HepG2 (cell line): ENCODE data around the gene TXN. TPM values are rescaled to one million over a fixed set of nuclear protein-coding genes. Genes with fewer than 3 reads are reported as not detected.

ENCODE experiments used
- NPAS2 ChIP-seq: sonication (generic); formaldehyde crosslinking; IDR thresholded peaks from 2 replicates; pipeline ENCODE4 v1.8.0; 2022; ENCODE audit warnings: mild to moderate bottlenecking, missing genetic modification reagents, borderline replicate concordance
- PCBP2 ChIP-seq: fragments of 200-400 bp; formaldehyde crosslinking; optimal IDR thresholded peaks from 2 replicates; pipeline ENCODE3; 2018; ENCODE audit warnings: low read length, low read depth; ENCODE audit not compliant: poor library complexity, severe bottlenecking
- SATB2 ChIP-seq: sonication (generic); formaldehyde crosslinking; IDR thresholded peaks from 2 replicates; pipeline ENCODE4 v1.5.0; 2020; ENCODE audit warnings: missing genetic modification reagents
- ZNF224 ChIP-seq: sonication (generic); formaldehyde crosslinking; IDR thresholded peaks from 2 replicates; pipeline ENCODE4 v1.5.0; 2020; ENCODE audit warnings: mild to moderate bottlenecking, missing genetic modification reagents
- ZNF460 ChIP-seq: sonication (generic); formaldehyde crosslinking; IDR thresholded peaks from 2 replicates; pipeline ENCODE4 v1.5.1; 2020; ENCODE audit warnings: missing genetic modification reagents, mild to moderate bottlenecking, borderline replicate concordance
- ZNF891 ChIP-seq: sonication (generic); formaldehyde crosslinking; IDR thresholded peaks from 2 replicates; pipeline ENCODE4 v1.5.0; 2020; ENCODE audit warnings: mild to moderate bottlenecking, missing genetic modification reagents
- polyA plus RNA-seq, 8 experiments: library from polyadenylated mRNA; depleted of rRNA in 3 of 8; stranded (reverse) in 7 of 8; unstranded in 1 of 8; fragments of >200 nt; fragmentation: Illumina TruSeq in 4 of 8; extraction: Trizol in 4 of 8; gene quantifications; 2 replicates each; pipeline versions ENCODE4 v1.2.1 to v1.2.3, GENCODE V29; 2011 to 2016; ENCODE audit warnings: low read depth in 4 of 8, missing spikeins in 1 of 8, mixed read lengths in 1 of 8; ENCODE audit not compliant: insufficient read depth in 1 of 8
- total RNA-seq, 5 experiments: library from RNA; depleted of rRNA; stranded (reverse); fragments of >200 nt; fragmentation: Illumina TruSeq; extraction: Trizol; gene quantifications; 2 replicates each; pipeline ENCODE4 v1.2.3, GENCODE V29; 2016; ENCODE audit warnings: low read depth in 1 of 5
- TF ChIP-seq, protein P1 (sequence below): sonication (generic); formaldehyde crosslinking; IDR thresholded peaks from 2 replicates; pipeline ENCODE4 v1.5.1; 2020; ENCODE audit warnings: missing genetic modification reagents, mild to moderate bottlenecking, borderline replicate concordance
- TF ChIP-seq, protein P2 (sequence below): sonication (generic); formaldehyde crosslinking; IDR thresholded peaks from one replicate; pipeline ENCODE4 v1.5.1; 2020; ENCODE audit warnings: mild to moderate bottlenecking, missing genetic modification reagents; ENCODE audit errors: not compliant biosample characterization
- TF ChIP-seq, protein P3 (sequence below): sonication (generic); formaldehyde crosslinking; IDR thresholded peaks from 2 replicates; pipeline ENCODE4 v1.5.1; 2020; ENCODE audit warnings: mild to moderate bottlenecking, missing genetic modification reagents
- TF ChIP-seq, protein P4 (sequence below), 2 experiments: sonication (generic) in 1 of 2; formaldehyde crosslinking in 1 of 2; IDR thresholded peaks; 2 replicates each; pipeline versions ENCODE4 v1.4.0 to v1.6.1; 2018 to 2020; ENCODE audit warnings: missing genetic modification reagents in 2 of 2, borderline replicate concordance in 1 of 2, low read depth in 1 of 2, mild to moderate bottlenecking in 1 of 2, missing biosample characterization in 1 of 2

TXN gene
- total and polyA plus RNA-seq, 2 of the 13 experiments (the other 11 are each of a cell fraction or from before 2014, with no cell fraction given) = 364 to 470 TPM

DNA sequence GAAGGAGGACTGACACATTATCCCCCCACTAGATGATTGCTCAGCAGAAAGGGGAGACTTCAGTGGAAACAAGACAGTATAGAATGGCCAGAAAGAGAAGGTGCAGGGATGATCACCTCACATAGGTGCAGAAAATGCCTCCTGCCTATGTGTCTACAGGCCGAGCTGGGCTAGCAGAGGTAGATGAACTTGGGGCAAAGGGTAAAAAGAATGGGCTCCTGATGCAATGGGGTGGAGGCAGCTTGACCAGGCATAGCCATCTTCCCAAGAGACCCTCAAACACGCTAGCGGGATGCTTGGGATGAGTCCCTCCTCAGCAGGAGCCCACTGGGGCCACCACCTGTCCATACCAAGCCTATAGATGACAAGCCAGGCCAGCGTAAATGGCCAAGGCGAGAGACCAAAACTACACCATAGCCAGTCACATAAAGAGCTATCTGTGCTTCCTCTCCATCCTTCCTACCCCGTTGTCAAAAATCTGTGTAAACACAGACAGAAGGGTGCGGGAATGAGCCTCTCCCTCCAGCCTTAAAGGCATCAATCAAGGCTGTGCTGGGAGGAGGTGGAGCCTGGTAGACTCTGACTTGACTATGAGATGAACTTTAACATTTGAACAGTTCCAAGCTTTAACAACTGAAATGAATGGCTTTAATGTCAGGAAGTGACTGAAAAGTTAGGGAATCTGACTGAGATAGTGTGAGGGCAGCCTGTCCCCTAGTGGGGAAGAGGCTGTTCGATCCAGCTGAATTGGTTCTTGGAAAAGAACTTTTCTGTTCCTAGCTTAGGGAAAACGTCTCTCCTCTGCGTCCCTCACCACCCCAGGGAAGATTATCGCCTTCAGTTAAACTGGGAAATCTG, 58.7 kb downstream of the TXN start (continued):
- TF ChIP-seq ZNF224 (CRISPR knock-in tag) (no peak), PCBP2 (no peak), SATB2 (CRISPR knock-in tag) (no peak), ZNF891 (no peak), NPAS2 (no peak), ZNF460 (no peak)
- TF ChIP-seq, protein P1, sequence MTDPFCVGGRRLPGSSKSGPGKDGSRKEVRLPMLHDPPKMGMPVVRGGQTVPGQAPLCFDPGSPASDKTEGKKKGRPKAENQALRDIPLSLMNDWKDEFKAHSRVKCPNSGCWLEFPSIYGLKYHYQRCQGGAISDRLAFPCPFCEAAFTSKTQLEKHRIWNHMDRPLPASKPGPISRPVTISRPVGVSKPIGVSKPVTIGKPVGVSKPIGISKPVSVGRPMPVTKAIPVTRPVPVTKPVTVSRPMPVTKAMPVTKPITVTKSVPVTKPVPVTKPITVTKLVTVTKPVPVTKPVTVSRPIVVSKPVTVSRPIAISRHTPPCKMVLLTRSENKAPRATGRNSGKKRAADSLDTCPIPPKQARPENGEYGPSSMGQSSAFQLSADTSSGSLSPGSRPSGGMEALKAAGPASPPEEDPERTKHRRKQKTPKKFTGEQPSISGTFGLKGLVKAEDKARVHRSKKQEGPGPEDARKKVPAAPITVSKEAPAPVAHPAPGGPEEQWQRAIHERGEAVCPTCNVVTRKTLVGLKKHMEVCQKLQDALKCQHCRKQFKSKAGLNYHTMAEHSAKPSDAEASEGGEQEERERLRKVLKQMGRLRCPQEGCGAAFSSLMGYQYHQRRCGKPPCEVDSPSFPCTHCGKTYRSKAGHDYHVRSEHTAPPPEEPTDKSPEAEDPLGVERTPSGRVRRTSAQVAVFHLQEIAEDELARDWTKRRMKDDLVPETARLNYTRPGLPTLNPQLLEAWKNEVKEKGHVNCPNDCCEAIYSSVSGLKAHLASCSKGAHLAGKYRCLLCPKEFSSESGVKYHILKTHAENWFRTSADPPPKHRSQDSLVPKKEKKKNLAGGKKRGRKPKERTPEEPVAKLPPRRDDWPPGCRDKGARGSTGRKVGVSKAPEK (CRISPR knock-in tag) = no peak
- TF ChIP-seq, protein P2, sequence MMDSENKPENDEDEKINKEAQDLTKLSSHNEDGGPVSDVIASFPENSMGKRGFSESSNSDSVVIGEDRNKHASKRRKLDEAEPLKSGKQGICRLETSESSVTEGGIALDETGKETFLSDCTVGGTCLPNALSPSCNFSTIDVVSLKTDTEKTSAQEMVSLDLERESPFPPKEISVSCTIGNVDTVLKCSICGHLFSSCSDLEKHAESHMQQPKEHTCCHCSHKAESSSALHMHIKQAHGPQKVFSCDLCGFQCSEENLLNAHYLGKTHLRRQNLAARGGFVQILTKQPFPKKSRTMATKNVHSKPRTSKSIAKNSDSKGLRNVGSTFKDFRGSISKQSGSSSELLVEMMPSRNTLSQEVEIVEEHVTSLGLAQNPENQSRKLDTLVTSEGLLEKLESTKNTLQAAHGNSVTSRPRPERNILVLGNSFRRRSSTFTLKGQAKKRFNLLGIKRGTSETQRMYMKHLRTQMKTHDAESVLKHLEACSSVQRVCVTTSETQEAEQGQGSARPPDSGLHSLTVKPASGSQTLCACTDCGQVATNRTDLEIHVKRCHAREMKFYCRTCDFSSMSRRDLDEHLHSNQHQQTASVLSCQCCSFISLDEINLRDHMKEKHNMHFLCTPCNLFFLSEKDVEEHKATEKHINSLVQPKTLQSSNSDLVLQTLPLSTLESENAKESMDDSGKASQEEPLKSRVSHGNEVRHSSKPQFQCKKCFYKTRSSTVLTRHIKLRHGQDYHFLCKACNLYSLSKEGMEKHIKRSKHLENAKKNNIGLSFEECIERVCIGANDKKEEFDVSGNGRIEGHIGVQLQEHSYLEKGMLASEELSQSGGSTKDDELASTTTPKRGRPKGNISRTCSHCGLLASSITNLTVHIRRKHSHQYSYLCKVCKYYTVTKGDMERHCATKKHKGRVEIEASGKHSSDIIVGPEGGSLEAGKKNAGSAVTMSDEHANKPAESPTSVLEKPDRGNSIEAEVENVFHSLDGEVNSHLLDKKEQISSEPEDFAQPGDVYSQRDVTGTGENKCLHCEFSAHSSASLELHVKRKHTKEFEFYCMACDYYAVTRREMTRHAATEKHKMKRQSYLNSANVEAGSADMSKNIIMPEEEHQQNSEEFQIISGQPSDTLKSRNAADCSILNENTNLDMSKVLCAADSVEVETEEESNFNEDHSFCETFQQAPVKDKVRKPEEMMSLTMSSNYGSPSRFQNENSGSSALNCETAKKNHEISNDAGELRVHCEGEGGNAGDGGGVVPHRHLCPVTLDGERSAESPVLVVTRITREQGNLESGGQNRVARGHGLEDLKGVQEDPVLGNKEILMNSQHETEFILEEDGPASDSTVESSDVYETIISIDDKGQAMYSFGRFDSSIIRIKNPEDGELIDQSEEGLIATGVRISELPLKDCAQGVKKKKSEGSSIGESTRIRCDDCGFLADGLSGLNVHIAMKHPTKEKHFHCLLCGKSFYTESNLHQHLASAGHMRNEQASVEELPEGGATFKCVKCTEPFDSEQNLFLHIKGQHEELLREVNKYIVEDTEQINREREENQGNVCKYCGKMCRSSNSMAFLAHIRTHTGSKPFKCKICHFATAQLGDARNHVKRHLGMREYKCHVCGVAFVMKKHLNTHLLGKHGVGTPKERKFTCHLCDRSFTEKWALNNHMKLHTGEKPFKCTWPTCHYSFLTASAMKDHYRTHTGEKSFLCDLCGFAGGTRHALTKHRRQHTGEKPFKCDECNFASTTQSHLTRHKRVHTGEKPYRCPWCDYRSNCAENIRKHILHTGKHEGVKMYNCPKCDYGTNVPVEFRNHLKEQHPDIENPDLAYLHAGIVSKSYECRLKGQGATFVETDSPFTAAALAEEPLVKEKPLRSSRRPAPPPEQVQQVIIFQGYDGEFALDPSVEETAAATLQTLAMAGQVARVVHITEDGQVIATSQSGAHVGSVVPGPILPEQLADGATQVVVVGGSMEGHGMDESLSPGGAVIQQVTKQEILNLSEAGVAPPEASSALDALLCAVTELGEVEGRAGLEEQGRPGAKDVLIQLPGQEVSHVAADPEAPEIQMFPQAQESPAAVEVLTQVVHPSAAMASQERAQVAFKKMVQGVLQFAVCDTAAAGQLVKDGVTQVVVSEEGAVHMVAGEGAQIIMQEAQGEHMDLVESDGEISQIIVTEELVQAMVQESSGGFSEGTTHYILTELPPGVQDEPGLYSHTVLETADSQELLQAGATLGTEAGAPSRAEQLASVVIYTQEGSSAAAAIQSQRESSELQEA (CRISPR knock-in tag) = no peak
- TF ChIP-seq, protein P3, sequence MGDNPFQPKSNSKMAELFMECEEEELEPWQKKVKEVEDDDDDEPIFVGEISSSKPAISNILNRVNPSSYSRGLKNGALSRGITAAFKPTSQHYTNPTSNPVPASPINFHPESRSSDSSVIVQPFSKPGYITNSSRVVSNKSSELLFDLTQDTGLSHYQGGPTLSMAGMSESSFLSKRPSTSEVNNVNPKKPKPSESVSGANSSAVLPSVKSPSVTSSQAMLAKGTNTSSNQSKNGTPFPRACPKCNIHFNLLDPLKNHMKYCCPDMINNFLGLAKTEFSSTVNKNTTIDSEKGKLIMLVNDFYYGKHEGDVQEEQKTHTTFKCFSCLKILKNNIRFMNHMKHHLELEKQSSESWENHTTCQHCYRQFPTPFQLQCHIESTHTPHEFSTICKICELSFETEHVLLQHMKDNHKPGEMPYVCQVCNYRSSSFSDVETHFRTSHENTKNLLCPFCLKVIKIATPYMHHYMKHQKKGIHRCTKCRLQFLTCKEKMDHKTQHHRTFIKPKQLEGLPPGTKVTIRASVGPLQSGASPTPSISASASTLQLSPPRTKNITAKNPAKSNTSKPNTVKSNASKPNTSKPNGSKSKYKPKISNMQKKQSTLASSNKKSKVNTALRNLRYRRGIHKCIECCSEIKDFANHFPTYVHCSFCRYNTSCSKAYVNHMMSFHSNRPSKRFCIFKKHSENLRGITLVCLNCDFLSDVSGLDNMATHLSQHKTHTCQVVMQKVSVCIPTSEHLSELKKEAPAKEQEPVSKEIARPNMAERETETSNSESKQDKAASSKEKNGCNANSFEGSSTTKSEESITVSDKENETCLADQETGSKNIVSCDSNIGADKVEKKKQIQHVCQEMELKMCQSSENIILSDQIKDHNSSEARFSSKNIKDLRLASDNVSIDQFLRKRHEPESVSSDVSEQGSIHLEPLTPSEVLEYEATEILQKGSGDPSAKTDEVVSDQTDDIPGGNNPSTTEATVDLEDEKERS (CRISPR knock-in tag) = no peak
- TF ChIP-seq, protein P4, sequence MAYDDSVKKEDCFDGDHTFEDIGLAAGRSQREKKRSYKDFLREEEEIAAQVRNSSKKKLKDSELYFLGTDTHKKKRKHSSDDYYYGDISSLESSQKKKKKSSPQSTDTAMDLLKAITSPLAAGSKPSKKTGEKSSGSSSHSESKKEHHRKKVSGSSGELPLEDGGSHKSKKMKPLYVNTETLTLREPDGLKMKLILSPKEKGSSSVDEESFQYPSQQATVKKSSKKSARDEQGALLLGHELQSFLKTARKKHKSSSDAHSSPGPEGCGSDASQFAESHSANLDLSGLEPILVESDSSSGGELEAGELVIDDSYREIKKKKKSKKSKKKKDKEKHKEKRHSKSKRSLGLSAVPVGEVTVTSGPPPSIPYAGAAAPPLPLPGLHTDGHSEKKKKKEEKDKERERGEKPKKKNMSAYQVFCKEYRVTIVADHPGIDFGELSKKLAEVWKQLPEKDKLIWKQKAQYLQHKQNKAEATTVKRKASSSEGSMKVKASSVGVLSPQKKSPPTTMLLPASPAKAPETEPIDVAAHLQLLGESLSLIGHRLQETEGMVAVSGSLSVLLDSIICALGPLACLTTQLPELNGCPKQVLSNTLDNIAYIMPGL (CRISPR knock-in tag; IDR thresholded peaks at IDR 0.05; ENCODE audit: borderline replicate concordance in 1 of 2, low read depth in 1 of 2) = peak; percentile 49 to 62; a peak in 3 of 4 replicates
